Adrenal gland (tissue), 5 donors: ENCODE data around the gene PPIL1.

Experiments
- CTCF ChIP-seq, 6 experiments: fragments of 450-650 bp in 4 of 6; fragments of 200-600 bp in 2 of 6; sonication (generic) in 1 of 6; IDR thresholded peaks; 1 replicate in 5 of 6; 2 replicates in 1 of 6; pipeline versions ENCODE4 v1.5.1 to v1.8.0; 2016 to 2021; ENCODE audit warnings: antibody characterized with exemption in 6 of 6, mild to moderate bottlenecking in 2 of 6, moderate library complexity in 1 of 6
- POLR2A ChIP-seq, 2 donors: fragments of 450-650 bp; IDR thresholded peaks; one replicate each; pipeline ENCODE4 v1.6.1; 2017; ENCODE audit warnings: antibody characterized with exemption in 2 of 2, mild to moderate bottlenecking in 2 of 2, moderate library complexity in 1 of 2
- donor health status: DM: no; HTN: no; CAD: no.

GRCh38 chr6:36815962-36816735 lies 58.5 kb downstream of the PPIL1 start:
- no peak for TF ChIP-seq CTCF (IDR thresholded peaks at IDR 0.05)
- TF ChIP-seq POLR2A (IDR thresholded peaks at IDR 0.05): no peak
